Vagina (tissue), 2 donors: ENCODE data around the gene DCHS1. TPM values are rescaled to one million over a fixed set of nuclear protein-coding genes. Genes with fewer than 3 reads are reported as not detected.

Source experiments
- DNase-seq, 2 donors: peaks; one replicate each; pipeline ENCODE4 v3.0.0-alpha.2; 2017; ENCODE audit errors: extremely low spot score in 2 of 2
- H3K27ac ChIP-seq: fragments of 200-600 bp; sonication (generic); one replicate; pipeline ENCODE4 v1.5.1; 2019
- H3K27me3 ChIP-seq: fragments of 200-600 bp; sonication (generic); one replicate; pipeline ENCODE4 v1.5.1; 2019
- H3K36me3 ChIP-seq, 2 donors: fragments of 200-600 bp; sonication (generic); one replicate each; pipeline ENCODE4 v1.5.1; 2017 to 2019
- H3K4me1 ChIP-seq: fragments of 200-600 bp; sonication (generic); one replicate; pipeline ENCODE4 v1.5.1; 2019
- H3K4me3 ChIP-seq, 2 donors: fragments of 200-600 bp; sonication (generic); 1 replicate in 1 of 2; 2 replicates in 1 of 2; pipeline ENCODE4 v1.5.1; 2016 to 2019
- H3K9me3 ChIP-seq: fragments of 200-600 bp; sonication (generic); one replicate; pipeline ENCODE4 v1.5.1; 2019
- CTCF ChIP-seq, 3 experiments: fragments of 450-650 bp in 2 of 3; fragments of 200-600 bp in 1 of 3; sonication (generic) in 1 of 3; IDR thresholded peaks; one replicate each; pipeline ENCODE4 v1.5.1; 2017 to 2019; ENCODE audit warnings: antibody characterized with exemption in 3 of 3, mild to moderate bottlenecking in 2 of 3, moderate library complexity in 2 of 3
- POLR2A ChIP-seq, 2 donors: fragments of 450-650 bp; IDR thresholded peaks; one replicate each; pipeline ENCODE4 v1.6.1; 2017; ENCODE audit warnings: antibody characterized with exemption in 2 of 2, mild to moderate bottlenecking in 2 of 2, moderate library complexity in 2 of 2
- POLR2AphosphoS5 ChIP-seq, 2 donors: sonication (generic); formaldehyde crosslinking; IDR thresholded peaks; one replicate each; pipeline ENCODE4 v1.9.0; 2017; ENCODE audit warnings: antibody characterized with exemption in 2 of 2, mild to moderate bottlenecking in 2 of 2, low read depth in 1 of 2; ENCODE audit not compliant: insufficient read depth in 1 of 2
- intact Hi-C: fragments of 100-400 bp; cut with DNase I; formaldehyde crosslinking; loops from one replicate; pipeline ENCODE4 v1.15.1; 2023
- total RNA-seq: library from RNA; depleted of rRNA; stranded (reverse); fragments of >200 nt; gene quantifications from one replicate; pipeline ENCODE4 v1.2.3, GENCODE V29; 2016

The DCHS1 gene
- total RNA-seq, 1 donor from 2014 or later, result 28.7 TPM

DNA sequence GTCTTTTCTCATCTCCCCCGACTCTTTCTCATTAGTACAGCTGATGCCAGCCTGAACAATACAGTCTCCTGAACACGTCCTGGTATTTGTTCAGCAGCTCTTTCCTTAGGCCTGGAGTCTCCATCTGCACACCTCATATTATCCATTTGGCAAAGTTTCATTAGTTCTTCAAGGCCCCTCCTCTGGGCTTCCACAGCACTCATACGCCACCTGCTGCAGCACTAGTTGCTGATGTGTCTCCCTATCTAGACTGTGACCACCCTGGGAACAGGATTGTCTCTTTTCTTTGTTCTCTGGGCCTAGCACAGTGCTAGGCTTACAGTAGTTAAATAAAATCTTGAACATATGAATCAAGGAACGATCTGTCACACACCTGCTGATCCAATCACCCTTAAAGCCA, 17.2 kb downstream of the DCHS1 start:
- H3K4me3 ChIP-seq, result no peak overlapping the region
- DNase-seq, result no peak
- intact Hi-C loops, result loop anchor here (5.0 kb wide), 1 partner anchor 1451 kb away; no protein-coding TSS in a partner anchor
- H3K27me3 ChIP-seq, result no peaks in the 10 kb centered on the region
- no peaks in the 10 kb centered on the region for H3K9me3 ChIP-seq
- peaks cover 46% of the 10 kb centered on the region for H3K4me1 ChIP-seq
- TF ChIP-seq POLR2AphosphoS5 (IDR thresholded peaks at IDR 0.05; ENCODE audit: insufficient read depth in 1 of 2, low read depth in 1 of 2) (no peak), CTCF (IDR thresholded peaks at IDR 0.05) (no peak), POLR2A (IDR thresholded peaks at IDR 0.05) (no peak)
- H3K27ac ChIP-seq, result peak overlapping the region; percentile 47
- H3K36me3 ChIP-seq, result peaks cover 0 to 20% of the 10 kb centered on the region in 2 donors

DNA sequence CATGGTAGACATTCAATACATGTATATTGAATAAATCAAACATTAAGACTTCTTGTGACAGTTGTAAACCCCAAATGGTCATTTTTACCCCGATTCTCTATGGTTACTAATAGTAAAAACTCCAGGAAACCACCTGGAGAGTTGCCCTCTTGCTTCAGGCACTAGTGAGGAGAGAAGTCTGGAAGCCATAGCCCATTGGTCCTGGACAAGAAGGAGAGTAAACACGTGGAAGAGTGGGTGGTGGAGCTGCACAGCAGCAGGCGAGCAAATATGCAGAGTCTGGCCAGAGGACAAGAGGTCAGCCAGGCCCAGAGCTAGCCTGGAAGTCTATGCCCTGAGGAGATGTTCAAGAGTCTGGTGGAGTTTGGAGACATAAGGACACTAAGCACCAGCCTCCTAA, 17.7 kb downstream of the DCHS1 start:
- H3K4me3 ChIP-seq, result no peak overlapping the region
- peak overlapping the region; percentile 47 for H3K27ac ChIP-seq
- no peaks in the 10 kb centered on the region for H3K9me3 ChIP-seq
- no peaks in the 10 kb centered on the region for H3K27me3 ChIP-seq
- intact Hi-C loops, result loop anchor here (5.0 kb wide), 1 partner anchor 1451 kb away; no protein-coding TSS in a partner anchor
- TF ChIP-seq POLR2A (IDR thresholded peaks at IDR 0.05) (no peak), CTCF (IDR thresholded peaks at IDR 0.05) (no peak), POLR2AphosphoS5 (IDR thresholded peaks at IDR 0.05; ENCODE audit: insufficient read depth in 1 of 2, low read depth in 1 of 2) (peak in 1 of 2 donors; percentile 17)
- peaks cover 46% of the 10 kb centered on the region for H3K4me1 ChIP-seq
- DNase-seq, result no peak
- peaks cover 0 to 26% of the 10 kb centered on the region in 2 donors for H3K36me3 ChIP-seq

DNA sequence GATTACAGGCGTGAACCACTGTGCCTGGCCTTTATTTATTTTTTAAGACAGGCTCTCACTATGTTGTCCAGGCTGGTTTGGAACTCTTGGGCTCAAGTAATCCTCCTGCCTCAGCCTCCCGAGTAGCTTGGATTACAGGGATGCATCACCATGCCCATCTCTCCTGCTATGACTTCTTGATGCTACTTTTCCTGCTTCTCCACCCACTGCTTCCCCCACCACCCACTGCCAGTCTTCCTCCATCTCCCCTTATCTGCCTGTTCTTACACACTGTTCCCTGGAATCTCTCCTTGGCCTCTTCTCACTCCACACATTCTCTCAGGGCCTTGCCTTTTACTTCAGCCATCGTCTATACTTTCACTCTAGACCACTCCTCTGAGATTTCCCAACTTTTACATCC, 19.1 kb downstream of the DCHS1 start:
- intact Hi-C loops, result loop anchor here (5.0 kb wide), 1 partner anchor 1449 kb away; no protein-coding TSS in a partner anchor
- Histone ChIP-seq H3K27ac (peak overlapping the region; percentile 15), H3K9me3 (no peaks in the 10 kb centered on the region), H3K27me3 (no peaks in the 10 kb centered on the region), H3K4me3 (no peak overlapping the region), H3K36me3 (peaks cover 0 to 37% of the 10 kb centered on the region in 2 donors), H3K4me1 (peaks cover 46% of the 10 kb centered on the region)
- TF ChIP-seq CTCF (IDR thresholded peaks at IDR 0.05) (no peak), POLR2A (IDR thresholded peaks at IDR 0.05) (no peak), POLR2AphosphoS5 (IDR thresholded peaks at IDR 0.05; ENCODE audit: insufficient read depth in 1 of 2, low read depth in 1 of 2) (no peak)
- no peak for DNase-seq

DNA sequence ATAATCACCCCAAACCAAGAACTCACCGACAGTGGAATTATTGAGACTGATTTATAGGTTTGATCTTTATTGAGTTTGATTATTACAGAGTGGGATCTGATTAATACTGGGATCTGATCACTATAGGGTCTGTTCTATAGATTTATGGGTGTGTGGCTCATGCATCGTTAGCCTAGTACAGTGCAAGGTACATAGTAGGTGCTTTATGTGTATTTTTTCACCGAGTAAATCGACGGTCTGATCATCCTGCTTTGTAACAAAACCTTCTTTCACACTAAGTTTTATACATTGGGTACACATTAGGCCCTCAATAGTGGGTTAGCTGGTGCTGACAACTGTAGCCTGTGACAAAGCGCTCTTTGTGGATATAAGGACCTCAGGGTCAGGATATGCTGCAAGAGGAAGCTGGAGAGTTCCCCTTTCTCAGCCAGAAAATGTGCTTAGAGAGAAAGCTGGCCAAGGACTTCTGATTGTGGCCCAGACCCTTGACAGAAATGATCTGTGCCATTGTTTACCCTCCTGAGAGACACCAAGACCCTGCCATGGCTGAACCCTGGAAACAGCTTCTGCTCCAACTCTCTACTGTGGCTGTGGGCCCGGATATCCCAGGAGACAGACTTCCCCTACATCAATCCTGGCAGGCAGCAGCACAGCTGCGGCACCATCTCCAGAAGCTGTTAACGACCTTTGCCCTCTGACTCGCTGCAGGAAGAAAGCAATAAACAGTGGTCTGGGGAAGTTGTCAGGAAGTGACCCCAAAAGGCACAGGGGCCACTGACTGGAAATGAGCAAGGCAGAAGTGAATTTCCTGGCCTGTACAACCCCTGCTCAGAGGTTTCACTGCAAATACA, 20.3 kb downstream of the DCHS1 start:
- TF ChIP-seq POLR2AphosphoS5 (IDR thresholded peaks at IDR 0.05; ENCODE audit: insufficient read depth in 1 of 2, low read depth in 1 of 2), result peak; percentile 50 to 52
- TF ChIP-seq CTCF (IDR thresholded peaks at IDR 0.05), result no peak
- peaks cover 0 to 31% of the 10 kb centered on the region in 2 donors for H3K36me3 ChIP-seq

GRCh38 chr11:6634534-6634933, 21.1 kb downstream of the DCHS1 start:
- Histone ChIP-seq H3K9me3 (no peaks in the 10 kb centered on the region), H3K36me3 (peaks cover 0 to 29% of the 10 kb centered on the region in 2 donors), H3K4me1 (peaks cover 43% of the 10 kb centered on the region), H3K4me3 (no peak overlapping the region), H3K27me3 (no peaks in the 10 kb centered on the region), H3K27ac (no peak overlapping the region)
- DNase-seq, result no peak
- TF ChIP-seq POLR2AphosphoS5 (IDR thresholded peaks at IDR 0.05; ENCODE audit: insufficient read depth in 1 of 2, low read depth in 1 of 2) (no peak), CTCF (IDR thresholded peaks at IDR 0.05) (no peak), POLR2A (IDR thresholded peaks at IDR 0.05) (no peak)
- intact Hi-C loops, result no loop called here

More for the DNA sequence above, 20.3 kb downstream of the DCHS1 start:
- intact Hi-C loops, result loop anchor here (5.0 kb wide), 1 partner anchor 1448 kb away; no protein-coding TSS in a partner anchor
- peaks cover 46% of the 10 kb centered on the region for H3K4me1 ChIP-seq
- no peak for DNase-seq
- H3K4me3 ChIP-seq, result no peak overlapping the region
- H3K9me3 ChIP-seq, result no peaks in the 10 kb centered on the region
- no peaks in the 10 kb centered on the region for H3K27me3 ChIP-seq
- H3K27ac ChIP-seq, result peak overlapping the region; percentile 50
